ENCODE measurements around the gene EGFR. TPM values are rescaled to one million over a fixed set of nuclear protein-coding genes. Genes with fewer than 3 reads are reported as not detected.

Gene EGFR
- total and polyA plus RNA-seq, 2 experiments from 2014 or later = 0.51 to 0.57 TPM

DNA sequence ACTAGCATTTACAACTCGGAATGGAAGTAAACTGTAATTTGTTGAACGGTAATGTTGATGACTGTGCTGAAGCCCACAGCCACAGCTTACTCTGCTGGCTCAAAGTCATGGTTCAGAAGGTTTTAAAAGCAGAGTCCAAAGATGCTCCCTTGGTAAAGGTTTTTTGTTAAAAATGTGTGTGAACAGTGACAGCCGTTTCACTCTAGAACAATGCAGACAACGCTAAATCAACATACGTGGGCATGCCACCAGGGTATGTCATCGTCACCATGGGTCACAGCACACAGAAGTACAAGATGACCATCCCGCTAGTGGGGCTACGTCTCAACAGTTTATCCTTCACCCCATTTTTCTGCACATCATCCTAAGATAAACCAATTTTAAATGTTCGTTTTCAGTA lies 239.8 kb downstream of the EGFR start:
- no peak for TF ChIP-seq CTCF (IDR thresholded peaks at IDR 0.05; ENCODE audit: low read depth, low read length)
- Histone ChIP-seq H3K9me3 (ENCODE audit: low read depth) (no peaks in the 10 kb centered on the region), H3K27ac (no peak overlapping the region), H3K4me3 (no peak overlapping the region), H3K27me3 (peaks cover 36% of the 10 kb centered on the region), H3K4me1 (ENCODE audit: low read depth) (no peaks in the 10 kb centered on the region), H3K36me3 (no peaks in the 10 kb centered on the region)
- no peak for DNase-seq (ENCODE audit: low read depth in 1 of 2, low spot score in 1 of 2)

DNA sequence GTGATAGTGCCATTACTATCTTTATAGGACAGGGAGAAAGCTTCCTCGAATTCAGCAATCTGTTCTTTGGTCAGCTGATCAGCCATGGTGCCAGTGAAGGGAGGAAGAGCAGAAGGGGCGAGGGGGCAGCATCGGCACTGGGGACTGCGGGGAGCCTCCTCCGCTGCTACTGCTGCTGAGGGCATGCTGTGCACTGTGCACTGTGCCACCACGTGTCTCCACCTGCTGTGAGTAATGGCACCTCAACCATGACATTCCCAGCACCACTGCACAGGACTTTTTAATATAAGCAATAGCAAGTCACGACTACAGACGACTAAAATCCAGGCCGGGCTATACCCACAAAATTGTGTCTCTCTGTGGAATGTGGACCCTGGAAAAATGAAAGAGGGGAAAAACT lies 241.4 kb downstream of the EGFR start:
- no peak overlapping the region for H3K4me3 ChIP-seq
- H3K9me3 ChIP-seq (ENCODE audit: low read depth) = no peaks in the 10 kb centered on the region
- no peak for DNase-seq (ENCODE audit: low read depth in 1 of 2, low spot score in 1 of 2)
- no peaks in the 10 kb centered on the region for H3K36me3 ChIP-seq
- peaks cover 23% of the 10 kb centered on the region for H3K27me3 ChIP-seq
- no peaks in the 10 kb centered on the region for H3K4me1 ChIP-seq (ENCODE audit: low read depth)
- no peak for TF ChIP-seq CTCF (IDR thresholded peaks at IDR 0.05; ENCODE audit: low read depth, low read length)
- H3K27ac ChIP-seq = no peak overlapping the region

GRCh38 chr7:55260676-55261385 lies 242.0 kb downstream of the EGFR start:
- no peaks in the 10 kb centered on the region for H3K36me3 ChIP-seq
- H3K4me3 ChIP-seq = no peak overlapping the region
- no peak for DNase-seq (ENCODE audit: low read depth in 1 of 2, low spot score in 1 of 2)
- TF ChIP-seq CTCF (IDR thresholded peaks at IDR 0.05; ENCODE audit: low read depth, low read length) = no peak
- peaks cover 18% of the 10 kb centered on the region for H3K27me3 ChIP-seq
- H3K4me1 ChIP-seq (ENCODE audit: low read depth) = no peaks in the 10 kb centered on the region
- H3K27ac ChIP-seq = no peak overlapping the region
- no peaks in the 10 kb centered on the region for H3K9me3 ChIP-seq (ENCODE audit: low read depth)

Measured in cardiac muscle cell (in vitro differentiated cells and primary cell).